ENCODE measurements around the gene TSPOAP1.

TSPOAP1 gene

GRCh38 chr17:58329035-58329809 is 627 bp upstream of the TSPOAP1 start:
- DNase-seq = no peak

- DNase-seq = no peak
Measured at GRCh38 chr17:58327363-58328194, 1.0 kb downstream of the TSPOAP1 start.

GRCh38 chr17:58326609-58327362 is 1.8 kb downstream of the TSPOAP1 start:
- no peak for DNase-seq

GRCh38 chr17:58325976-58326468 is 2.6 kb downstream of the TSPOAP1 start:
- no peak for DNase-seq

- no peak for DNase-seq
Measured at GRCh38 chr17:58325289-58325726, 3.3 kb downstream of the TSPOAP1 start.

- no peak for DNase-seq
Measured at GRCh38 chr17:58324409-58325288, 3.9 kb downstream of the TSPOAP1 start.

- no peak for DNase-seq
Measured at GRCh38 chr17:58324056-58324408, 4.6 kb downstream of the TSPOAP1 start.

- no peak for DNase-seq
Measured at GRCh38 chr17:58323366-58324055, 5.1 kb downstream of the TSPOAP1 start.

GRCh38 chr17:58322581-58323185 is 5.9 kb downstream of the TSPOAP1 start:
- DNase-seq = no peak

GRCh38 chr17:58321571-58322525 is 6.7 kb downstream of the TSPOAP1 start:
- no peak for DNase-seq

GRCh38 chr17:58320570-58321323 is 7.8 kb downstream of the TSPOAP1 start:
- DNase-seq = no peak

GRCh38 chr17:58320163-58320558 is 8.4 kb downstream of the TSPOAP1 start:
- DNase-seq = no peak

GRCh38 chr17:58319173-58320162 is 9.1 kb downstream of the TSPOAP1 start:
- no peak for DNase-seq

- DNase-seq = no peak
Measured at GRCh38 chr17:58318627-58319172, 9.9 kb downstream of the TSPOAP1 start.

GRCh38 chr17:58318065-58318481 is 10.5 kb downstream of the TSPOAP1 start:
- DNase-seq = no peak

GRCh38 chr17:58317421-58318064 is 11.1 kb downstream of the TSPOAP1 start:
- peak; percentile 27 for DNase-seq

Measured in NCI-H2107 (cell line).